GM19193 (cell line): Measurements from ENCODE around the gene MYO1D.

Experiments used
- POLR2A ChIP-seq: IDR thresholded peaks from 4 replicates; pipeline ENCODE4 v1.6.1; 2011; ENCODE audit not compliant: insufficient read depth, insufficient read length; ENCODE audit errors: extremely low read depth

MYO1D gene

DNA sequence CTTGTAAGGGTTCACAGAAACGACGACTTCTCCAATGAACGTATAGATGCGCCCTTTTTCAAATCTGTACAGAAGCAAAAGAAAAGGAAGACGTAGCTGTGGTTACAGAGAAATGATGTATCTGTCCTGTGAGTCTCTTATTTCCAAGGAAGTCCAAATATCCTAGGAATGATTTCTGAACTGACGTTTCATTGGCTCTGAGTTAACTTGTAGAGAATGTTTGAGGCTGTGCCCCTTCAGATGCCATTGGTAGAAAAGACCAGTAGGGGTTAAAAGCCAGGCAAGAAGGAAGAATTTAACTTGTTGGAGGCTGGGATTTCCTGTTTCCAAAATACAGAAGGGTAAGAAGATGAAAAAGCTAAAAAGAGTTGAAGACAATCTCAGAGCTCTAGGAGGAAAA, 96.2 kb downstream of the MYO1D start:
- no peak for TF ChIP-seq POLR2A

DNA sequence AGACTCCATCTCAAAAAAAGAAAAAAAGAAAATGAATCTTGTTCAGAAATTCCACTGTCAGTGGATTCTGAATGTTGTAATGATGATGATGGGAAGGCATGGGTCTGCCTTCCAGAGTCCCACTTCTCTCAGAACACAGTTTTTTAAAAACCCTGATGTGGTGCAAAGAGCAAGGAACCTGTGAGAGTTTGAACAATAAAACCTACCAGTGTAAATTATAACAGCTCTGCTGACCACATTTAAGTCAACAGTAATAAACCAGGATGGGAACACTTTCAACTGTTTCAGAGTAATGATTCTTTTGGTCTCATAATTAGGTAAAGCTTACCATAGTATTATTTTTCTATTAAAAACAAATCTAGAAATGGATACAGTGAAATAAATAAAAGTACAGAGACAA, 99.0 kb downstream of the MYO1D start:
- TF ChIP-seq POLR2A: no peak

DNA sequence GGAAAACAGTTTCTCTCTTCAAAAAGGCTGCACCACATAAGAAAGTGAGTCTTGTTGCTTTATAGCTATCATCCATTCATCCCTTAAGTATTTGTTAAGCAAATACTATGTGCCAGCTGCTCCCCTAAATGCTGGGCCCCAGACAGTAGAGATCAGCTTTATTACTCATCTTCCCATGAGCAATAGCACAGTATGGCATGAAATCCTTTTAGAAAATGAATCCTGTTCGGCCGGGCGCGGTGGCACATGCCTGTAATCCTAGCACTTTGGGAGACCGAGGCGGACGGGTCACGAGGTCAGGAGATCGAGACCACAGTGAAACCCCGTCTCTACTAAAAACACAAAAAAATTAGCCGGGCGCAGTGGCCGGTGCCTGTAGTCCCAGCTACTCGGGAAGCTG, 99.5 kb downstream of the MYO1D start:
- no peak for TF ChIP-seq POLR2A

GRCh38 chr17:32774695-32775084, 102.2 kb downstream of the MYO1D start:
- TF ChIP-seq POLR2A: no peak

- no peak for TF ChIP-seq POLR2A
Observed at GRCh38 chr17:32773856-32774694, 102.8 kb downstream of the MYO1D start.

GRCh38 chr17:32772453-32773025, 104.4 kb downstream of the MYO1D start:
- TF ChIP-seq POLR2A: no peak

- TF ChIP-seq POLR2A: no peak
Observed at GRCh38 chr17:32771396-32771795, 105.5 kb downstream of the MYO1D start.

- TF ChIP-seq POLR2A: no peak
Observed at GRCh38 chr17:32769846-32770245, 107.1 kb downstream of the MYO1D start.

DNA sequence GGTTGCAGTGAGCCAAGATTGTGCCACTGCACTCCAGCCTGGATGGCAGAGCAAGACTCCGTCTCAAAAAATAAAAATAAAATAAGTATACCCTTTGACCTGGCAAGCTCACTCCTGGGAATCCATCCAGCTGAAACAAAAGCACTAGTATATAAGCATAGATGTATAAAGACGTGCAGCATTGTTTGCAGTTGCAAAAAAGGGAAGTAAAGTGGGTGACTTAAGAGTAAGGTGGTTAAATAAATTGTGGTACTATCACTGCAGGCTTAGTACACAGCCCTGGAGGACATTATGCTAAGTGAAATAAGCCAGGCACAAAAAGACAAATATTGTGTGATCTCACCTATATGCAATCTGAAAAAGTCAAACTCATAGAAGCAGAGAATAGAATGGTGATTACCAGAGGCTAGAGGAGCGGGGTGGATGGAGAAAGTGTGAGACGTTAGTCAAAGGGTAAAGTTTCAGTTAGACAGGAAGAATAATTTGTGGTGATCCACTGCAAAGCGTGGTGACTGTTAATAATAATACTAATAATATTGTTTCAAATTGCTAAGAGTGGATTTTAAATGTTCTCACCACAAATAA, 113.0 kb downstream of the MYO1D start:
- TF ChIP-seq POLR2A: no peak

GRCh38 chr17:32759476-32759875, 117.4 kb downstream of the MYO1D start:
- no peak for TF ChIP-seq POLR2A

GRCh38 chr17:32757963-32758362, 119.0 kb downstream of the MYO1D start:
- no peak for TF ChIP-seq POLR2A

DNA sequence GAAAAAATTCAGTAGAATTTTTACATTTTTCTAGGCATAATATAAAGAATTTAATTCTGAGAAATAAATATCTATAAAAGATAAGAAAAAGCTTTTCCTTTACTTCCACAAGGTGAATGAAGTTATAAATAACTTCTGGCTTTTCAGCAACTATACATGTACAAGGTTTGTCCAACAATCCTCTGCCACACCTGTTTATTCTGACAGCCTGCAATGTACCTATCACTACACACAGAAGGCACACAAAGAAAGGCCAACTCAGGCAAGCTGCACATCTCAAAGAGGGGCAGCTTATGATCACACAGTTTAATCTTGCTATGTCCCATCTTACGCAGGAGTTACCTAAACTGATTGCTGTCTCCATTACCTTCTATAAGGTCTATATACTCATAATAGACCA, 120.2 kb downstream of the MYO1D start:
- TF ChIP-seq POLR2A: no peak

- no peak for TF ChIP-seq POLR2A
Observed at GRCh38 chr17:32755045-32755805, 121.7 kb downstream of the MYO1D start.

DNA sequence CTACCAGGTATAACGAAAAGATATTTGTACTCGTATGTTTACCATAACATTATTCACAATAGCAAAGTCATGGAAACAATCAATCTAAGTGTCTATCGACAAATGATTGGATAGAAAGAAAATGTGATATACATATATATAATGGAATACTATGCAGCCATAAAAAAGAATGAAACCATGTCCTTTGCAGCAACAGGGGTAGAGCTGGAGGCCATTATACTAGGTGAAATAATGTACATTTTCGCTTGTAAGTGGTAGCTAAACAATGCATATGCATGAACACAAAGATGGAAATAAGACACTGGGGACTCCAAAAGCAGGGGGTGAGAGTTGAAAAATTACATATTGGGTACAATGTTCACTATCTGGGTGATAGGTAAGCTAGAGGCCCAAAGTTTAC, 124.0 kb downstream of the MYO1D start:
- TF ChIP-seq POLR2A: no peak

DNA sequence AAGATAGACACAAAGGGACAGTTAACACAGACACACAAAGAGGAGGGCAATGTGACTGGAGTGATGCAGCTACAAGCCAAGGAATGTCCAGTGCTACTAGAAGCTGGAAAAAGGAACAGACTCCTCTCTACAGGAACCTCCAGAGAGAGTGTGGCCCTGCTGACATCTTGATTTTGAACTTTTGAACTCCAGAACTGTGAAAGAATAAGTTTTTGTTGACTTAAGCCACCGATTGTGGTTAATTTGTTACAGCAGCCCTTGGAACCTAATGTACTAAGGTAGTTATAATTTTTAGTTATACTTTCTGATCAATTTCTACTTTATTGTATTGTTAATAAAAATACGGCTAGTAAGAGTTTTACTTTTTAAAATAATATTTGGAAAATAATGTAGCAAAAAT, 129.1 kb downstream of the MYO1D start:
- no peak for TF ChIP-seq POLR2A
